H54 (cell line): Measurements from ENCODE around the gene SLMAP.

Source experiments
- DNase-seq: peaks from one replicate; pipeline ENCODE4 v3.0.0; 2011; ENCODE audit warnings: low spot score, mixed read lengths; ENCODE audit not compliant: insufficient read length
- FAIRE-seq: peaks from 3 replicates; lab custom pipeline; 2011; peaks lifted over from hg19 to GRCh38; lab: Jason Lieb, UNC
- POLR2A ChIP-seq: IDR thresholded peaks from 2 replicates; pipeline ENCODE4 v1.6.1; 2011; ENCODE audit warnings: low read depth, mild to moderate bottlenecking, low read length

Gene SLMAP

GRCh38 chr3:57764794-57765193, 8.7 kb downstream of the SLMAP start:
- TF ChIP-seq POLR2A = no peak
- no peak for DNase-seq
- FAIRE-seq = no peak

GRCh38 chr3:57768595-57768994, 12.5 kb downstream of the SLMAP start:
- DNase-seq = no peak
- no peak for TF ChIP-seq POLR2A
- FAIRE-seq = no peak

DNA sequence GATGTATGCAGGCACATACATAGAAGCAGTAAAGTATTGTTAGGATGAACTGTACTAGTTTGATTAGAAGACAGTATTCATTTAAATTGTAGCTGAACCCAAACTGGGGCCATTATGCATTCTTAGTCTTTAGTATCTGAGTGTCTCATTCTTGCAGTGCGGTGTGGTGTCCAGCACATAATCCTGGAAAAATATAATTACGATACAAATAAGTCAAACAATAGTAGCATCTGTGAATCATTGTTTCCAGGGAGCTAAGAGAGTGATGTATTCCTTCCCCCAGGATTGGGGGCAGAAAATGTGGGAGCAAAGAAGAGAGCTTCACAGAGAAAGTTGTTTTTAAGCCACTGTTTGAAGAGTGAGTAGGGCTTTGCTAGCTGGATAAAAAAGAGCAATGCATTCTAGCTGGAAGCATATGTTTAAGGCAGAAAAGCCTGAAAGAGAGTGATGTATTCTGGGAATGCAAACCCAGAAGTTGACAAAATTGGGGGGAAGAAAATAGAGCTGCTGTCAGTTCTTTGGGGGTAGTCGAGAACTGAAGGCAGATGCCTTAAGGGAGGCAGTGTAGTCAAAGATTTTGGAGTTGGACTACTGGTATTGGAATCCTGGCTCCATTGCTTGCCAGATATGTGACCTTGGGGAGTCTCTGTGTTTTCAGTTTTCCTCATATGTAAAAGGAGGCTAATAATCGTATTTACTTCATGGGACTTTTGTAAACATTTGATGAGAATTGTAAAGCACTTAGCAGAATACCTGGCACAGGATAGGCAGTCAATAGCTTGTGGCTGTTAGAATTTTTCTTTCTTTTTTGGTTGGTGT, 14.1 kb downstream of the SLMAP start:
- DNase-seq (no peak), FAIRE-seq (no peak)
- no peak for TF ChIP-seq POLR2A

DNA sequence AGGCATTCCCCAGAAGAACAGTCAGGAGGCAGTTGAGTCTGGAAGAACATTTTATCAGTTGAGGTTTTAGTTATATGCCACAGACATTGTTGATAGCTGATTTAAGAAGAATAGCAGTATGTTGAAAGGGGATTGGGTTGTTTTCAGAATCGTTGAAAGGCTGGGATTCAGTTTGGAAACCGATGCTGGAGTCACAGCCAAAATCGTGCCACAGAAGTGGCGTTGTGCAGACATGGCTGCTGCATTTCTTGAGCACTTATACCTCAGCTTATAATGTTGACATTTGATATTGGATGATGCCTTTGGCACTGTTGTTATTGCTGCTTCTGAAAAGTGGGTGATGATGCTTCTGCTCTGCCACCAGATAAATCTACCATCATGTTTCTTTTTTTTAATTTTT, 16.1 kb downstream of the SLMAP start:
- FAIRE-seq = no peak
- no peak for DNase-seq
- no peak for TF ChIP-seq POLR2A

GRCh38 chr3:57777774-57778173, 21.7 kb downstream of the SLMAP start:
- DNase-seq = no peak
- FAIRE-seq = peak; percentile 30
- no peak for TF ChIP-seq POLR2A

- DNase-seq (no peak), FAIRE-seq (no peak)
- TF ChIP-seq POLR2A = no peak
Measured at GRCh38 chr3:57778494-57778893, 22.4 kb downstream of the SLMAP start.

DNA sequence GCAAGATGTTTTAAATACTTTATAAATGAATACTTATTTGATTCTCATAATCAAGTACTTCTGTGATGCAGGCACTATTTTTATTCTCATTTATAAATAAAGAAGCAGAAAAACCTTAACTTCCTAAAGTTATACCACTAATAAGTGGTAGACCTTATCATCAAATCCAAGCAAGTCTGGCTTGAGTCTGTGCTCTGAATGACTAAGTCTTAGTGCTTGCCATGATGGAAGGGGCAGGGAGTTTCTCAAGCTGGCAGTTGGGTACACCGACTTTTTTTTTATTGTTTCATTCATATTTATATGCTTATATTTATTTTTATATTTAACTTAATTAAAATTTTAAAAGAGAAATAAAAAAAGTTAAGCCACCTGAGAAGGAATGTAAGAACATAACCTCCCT, 23.6 kb downstream of the SLMAP start:
- FAIRE-seq = no peak
- DNase-seq = no peak
- no peak for TF ChIP-seq POLR2A

DNA sequence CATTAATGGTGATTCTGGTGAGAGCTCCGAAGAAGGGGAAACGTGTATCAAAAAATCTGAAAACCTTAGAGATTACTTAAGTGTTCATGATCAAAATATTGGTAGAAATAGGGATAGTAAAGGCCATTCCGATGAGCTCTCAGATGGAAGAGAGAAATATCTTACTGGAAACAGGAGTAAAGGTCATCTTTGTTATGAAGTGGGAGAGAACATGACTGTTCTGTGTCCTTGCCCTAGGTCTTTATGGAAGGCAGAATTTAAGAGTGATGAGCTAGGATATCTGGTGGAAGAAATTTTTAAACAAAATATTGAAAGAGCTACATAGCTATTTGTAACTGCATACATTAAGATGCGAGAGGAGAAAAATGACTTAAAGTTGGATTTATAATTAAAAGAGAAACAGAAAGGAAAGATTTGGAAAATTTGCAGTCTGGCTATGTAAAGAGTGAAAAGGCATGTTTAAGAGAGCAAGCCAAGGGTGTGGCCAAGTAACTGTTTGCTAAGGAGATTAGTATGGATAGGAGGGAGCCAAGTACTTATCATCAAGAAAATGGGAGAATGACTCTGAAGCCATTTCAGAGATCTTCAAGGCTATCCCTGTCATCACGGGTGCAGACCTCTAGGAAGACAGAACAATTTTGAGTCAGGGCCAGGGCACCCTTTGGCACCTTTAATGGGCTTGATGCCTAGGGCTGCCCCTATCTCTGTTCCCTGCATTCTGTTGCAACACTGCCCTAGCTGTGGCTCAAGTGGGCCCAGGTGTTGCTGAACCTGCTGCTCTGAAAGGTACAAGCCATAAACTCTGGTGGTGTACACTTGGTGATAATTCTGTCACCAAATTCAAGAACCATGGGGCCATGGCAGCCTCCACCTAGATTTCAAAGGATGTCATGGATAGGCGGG, 27.3 kb downstream of the SLMAP start:
- DNase-seq (no peak), FAIRE-seq (peak; percentile 53)
- TF ChIP-seq POLR2A = no peak

GRCh38 chr3:57784089-57784735, 28.1 kb downstream of the SLMAP start:
- no peak for TF ChIP-seq POLR2A
- no peak for DNase-seq
- peak; percentile 45 for FAIRE-seq

- no peak for TF ChIP-seq POLR2A
- DNase-seq (no peak), FAIRE-seq (no peak)
Measured at GRCh38 chr3:57785446-57785845, 29.3 kb downstream of the SLMAP start.

GRCh38 chr3:57787867-57788623, 31.9 kb downstream of the SLMAP start:
- no peak for TF ChIP-seq POLR2A
- FAIRE-seq = peak; percentile 86
- no peak for DNase-seq

DNA sequence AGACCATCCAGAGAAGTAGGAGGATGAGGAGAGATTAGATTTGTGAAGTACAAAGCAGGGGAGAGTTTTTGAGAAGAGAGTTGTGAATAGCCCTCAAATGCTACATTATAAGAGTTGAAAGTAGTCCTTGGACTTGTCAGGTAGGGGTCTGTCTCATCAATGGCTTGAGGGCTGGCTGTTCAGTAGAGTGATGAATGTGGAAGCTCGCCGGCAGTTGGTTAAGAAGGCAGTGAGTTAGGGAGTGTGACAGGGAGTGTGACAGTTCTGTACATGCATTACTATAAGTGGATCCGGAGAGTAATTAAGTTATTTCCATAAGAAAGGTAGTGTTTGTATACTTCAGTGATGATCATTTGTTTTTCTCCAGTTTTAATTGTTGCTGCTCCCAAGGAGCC, 32.5 kb downstream of the SLMAP start:
- TF ChIP-seq POLR2A = no peak
- no peak for FAIRE-seq
- no peak for DNase-seq

DNA sequence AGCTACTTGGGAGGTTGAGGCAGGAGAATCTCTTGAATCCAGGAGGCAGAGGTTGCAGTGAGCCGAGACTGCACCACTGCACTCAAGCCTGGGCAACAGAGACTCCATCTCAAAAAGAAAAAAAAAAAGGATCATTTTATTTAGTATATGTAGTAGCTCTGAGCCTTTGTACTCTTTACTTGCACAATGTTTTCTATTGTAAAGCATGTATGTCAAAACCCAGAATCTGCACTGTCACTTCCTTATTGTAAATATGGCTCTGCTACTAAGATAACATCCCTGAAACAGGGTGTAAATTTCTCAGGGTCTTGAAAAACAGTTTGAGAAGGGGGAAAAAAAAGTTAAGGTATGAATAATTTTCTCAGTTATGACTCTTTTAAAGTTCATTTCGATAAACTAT, 35.1 kb downstream of the SLMAP start:
- DNase-seq = no peak
- FAIRE-seq = no peak
- no peak for TF ChIP-seq POLR2A

- FAIRE-seq (no peak), DNase-seq (no peak)
- no peak for TF ChIP-seq POLR2A
Measured at GRCh38 chr3:57792198-57792597, 36.1 kb downstream of the SLMAP start.
